ENCODE measurements around the gene ZNF423.

ZNF423 gene

GRCh38 chr16:49660626-49661025 is 195.3 kb downstream of the ZNF423 start:
- Histone ChIP-seq H3K27me3 (no peaks in the 10 kb centered on the region), H3K4me2 (no peak overlapping the region), H3K4me1 (peaks cover 32% of the 10 kb centered on the region)

GRCh38 chr16:49659356-49659755 is 196.6 kb downstream of the ZNF423 start:
- no peak overlapping the region for H3K4me3 ChIP-seq
- H3K4me1 ChIP-seq, result peaks cover 32% of the 10 kb centered on the region
- H3K36me3 ChIP-seq, result no peaks in the 10 kb centered on the region
- H3K9me3 ChIP-seq, result no peaks in the 10 kb centered on the region
- H3K27ac ChIP-seq, result no peak overlapping the region
- no peak overlapping the region for H3K9ac ChIP-seq
- H3K27me3 ChIP-seq, result no peaks in the 10 kb centered on the region
- H3K4me2 ChIP-seq, result no peak overlapping the region
- H4K20me1 ChIP-seq, result no peaks in the 10 kb centered on the region
- TF ChIP-seq Cebpa-rat (IDR thresholded peaks at IDR 0.05), result no peak

More at GRCh38 chr16:49660626-49661025, 195.3 kb downstream of the ZNF423 start:
- Histone ChIP-seq H4K20me1 (no peaks in the 10 kb centered on the region), H3K27ac (no peak overlapping the region), H3K9me3 (no peaks in the 10 kb centered on the region), H3K9ac (no peak overlapping the region), H3K36me3 (no peaks in the 10 kb centered on the region), H3K4me3 (no peak overlapping the region)
- TF ChIP-seq Cebpa-rat (IDR thresholded peaks at IDR 0.05), result no peak

GRCh38 chr16:49658531-49658930 is 197.4 kb downstream of the ZNF423 start:
- Histone ChIP-seq H3K27me3 (no peaks in the 10 kb centered on the region), H3K4me1 (peaks cover 32% of the 10 kb centered on the region), H3K4me2 (no peak overlapping the region), H3K9ac (no peak overlapping the region), H3K36me3 (no peaks in the 10 kb centered on the region), H3K4me3 (no peak overlapping the region), H4K20me1 (no peaks in the 10 kb centered on the region), H3K9me3 (no peaks in the 10 kb centered on the region), H3K27ac (0 out of 2 replicates have a peak overlapping the region, but pooled peaks have one; percentile 15)
- TF ChIP-seq Cebpa-rat (IDR thresholded peaks at IDR 0.05), result no peak

- H3K27ac ChIP-seq, result peak overlapping the region; percentile 41; the same call in 1 of the 2 replicates
- no peaks in the 10 kb centered on the region for H4K20me1 ChIP-seq
- H3K4me1 ChIP-seq, result peaks cover 32% of the 10 kb centered on the region
- no peaks in the 10 kb centered on the region for H3K9me3 ChIP-seq
- H3K36me3 ChIP-seq, result no peaks in the 10 kb centered on the region
- H3K4me2 ChIP-seq, result 0 out of 2 replicates have a peak overlapping the region, but pooled peaks have one; percentile 19
- H3K27me3 ChIP-seq, result no peaks in the 10 kb centered on the region
- H3K9ac ChIP-seq, result no peak overlapping the region
- no peak for TF ChIP-seq Cebpa-rat (IDR thresholded peaks at IDR 0.05)
- no peak overlapping the region for H3K4me3 ChIP-seq
Measured at GRCh38 chr16:49657736-49658465, 198.0 kb downstream of the ZNF423 start.

GRCh38 chr16:49654425-49654824 is 201.5 kb downstream of the ZNF423 start:
- no peak overlapping the region for H3K4me3 ChIP-seq

GRCh38 chr16:49653577-49653976 is 202.3 kb downstream of the ZNF423 start:
- no peak for TF ChIP-seq Cebpa-rat (IDR thresholded peaks at IDR 0.05)
- Histone ChIP-seq H3K27me3 (no peaks in the 10 kb centered on the region), H3K27ac (no peak overlapping the region), H3K4me2 (peak overlapping the region; percentile 34; the same call in 1 of the 2 replicates), H3K4me1 (peaks cover 36% of the 10 kb centered on the region), H3K9ac (no peak overlapping the region), H3K4me3 (no peak overlapping the region), H4K20me1 (no peaks in the 10 kb centered on the region), H3K9me3 (peaks cover 7% of the 10 kb centered on the region), H3K36me3 (no peaks in the 10 kb centered on the region; the same call in 1 of the 2 replicates)

More at GRCh38 chr16:49654425-49654824, 201.5 kb downstream of the ZNF423 start:
- H3K9me3 ChIP-seq, result no peaks in the 10 kb centered on the region
- no peaks in the 10 kb centered on the region for H4K20me1 ChIP-seq
- no peaks in the 10 kb centered on the region for H3K27me3 ChIP-seq
- no peaks in the 10 kb centered on the region for H3K36me3 ChIP-seq
- peaks cover 37% of the 10 kb centered on the region for H3K4me1 ChIP-seq
- no peak overlapping the region for H3K4me2 ChIP-seq
- no peak overlapping the region for H3K9ac ChIP-seq
- TF ChIP-seq Cebpa-rat (IDR thresholded peaks at IDR 0.05), result no peak
- H3K27ac ChIP-seq, result no peak overlapping the region

- no peaks in the 10 kb centered on the region for H4K20me1 ChIP-seq
- H3K4me2 ChIP-seq, result peak overlapping the region; percentile 34
- TF ChIP-seq Cebpa-rat (IDR thresholded peaks at IDR 0.05), result no peak
- H3K9me3 ChIP-seq, result peaks cover 11% of the 10 kb centered on the region
- H3K9ac ChIP-seq, result no peak overlapping the region
- H3K27ac ChIP-seq, result no peak overlapping the region
- no peaks in the 10 kb centered on the region for H3K27me3 ChIP-seq
- peaks cover 32% of the 10 kb centered on the region for H3K4me1 ChIP-seq
- H3K36me3 ChIP-seq, result no peaks in the 10 kb centered on the region; the same call in 1 of the 2 replicates
- H3K4me3 ChIP-seq, result no peak overlapping the region
Measured at GRCh38 chr16:49653173-49653570, 202.7 kb downstream of the ZNF423 start.

- peaks cover 2% of the 10 kb centered on the region for H3K36me3 ChIP-seq
- no peak overlapping the region for H3K4me3 ChIP-seq
- H3K27ac ChIP-seq, result no peak overlapping the region
- peak overlapping the region; percentile 34 for H3K4me2 ChIP-seq
- no peak for TF ChIP-seq Cebpa-rat (IDR thresholded peaks at IDR 0.05)
- H4K20me1 ChIP-seq, result no peaks in the 10 kb centered on the region
- peaks cover 17% of the 10 kb centered on the region for H3K9me3 ChIP-seq
- H3K9ac ChIP-seq, result 0 out of 2 replicates have a peak overlapping the region, but pooled peaks have one; percentile 24
- peaks cover 26% of the 10 kb centered on the region for H3K4me1 ChIP-seq
- no peaks in the 10 kb centered on the region for H3K27me3 ChIP-seq
Measured at GRCh38 chr16:49652456-49653172, 203.3 kb downstream of the ZNF423 start.

GRCh38 chr16:49651996-49652395 is 203.9 kb downstream of the ZNF423 start:
- Histone ChIP-seq H3K9me3 (peaks cover 23% of the 10 kb centered on the region), H3K36me3 (peaks cover 8% of the 10 kb centered on the region), H3K9ac (0 out of 2 replicates have a peak overlapping the region, but pooled peaks have one; percentile 24), H3K4me2 (0 out of 2 replicates have a peak overlapping the region, but pooled peaks have one; percentile 34), H3K4me1 (peaks cover 20% of the 10 kb centered on the region), H3K27ac (no peak overlapping the region), H3K27me3 (no peaks in the 10 kb centered on the region), H4K20me1 (no peaks in the 10 kb centered on the region), H3K4me3 (no peak overlapping the region)
- no peak for TF ChIP-seq Cebpa-rat (IDR thresholded peaks at IDR 0.05)

- no peak overlapping the region for H3K4me2 ChIP-seq
- H3K9me3 ChIP-seq, result peaks cover 31% of the 10 kb centered on the region
- TF ChIP-seq Cebpa-rat (IDR thresholded peaks at IDR 0.05), result no peak
- no peak overlapping the region for H3K27ac ChIP-seq
- H3K27me3 ChIP-seq, result no peaks in the 10 kb centered on the region
- H3K36me3 ChIP-seq, result peaks cover 12% of the 10 kb centered on the region
- no peaks in the 10 kb centered on the region for H4K20me1 ChIP-seq
- H3K4me1 ChIP-seq, result peaks cover 19% of the 10 kb centered on the region
- H3K9ac ChIP-seq, result no peak overlapping the region
- H3K4me3 ChIP-seq, result no peak overlapping the region
Measured at GRCh38 chr16:49651226-49651625, 204.7 kb downstream of the ZNF423 start.

Data from BLaER1 (cell line).